H1 (cell line): Measurements from ENCODE around the gene PARP15. TPM values are rescaled to one million over a fixed set of nuclear protein-coding genes. Genes with fewer than 3 reads are reported as not detected.

Source experiments
- ZNF274 ChIP-seq: IDR thresholded peaks from 2 replicates; pipeline ENCODE4 v1.7.0; 2012; ENCODE audit warnings: low read length, borderline replicate concordance; ENCODE audit errors: extremely low read depth
- polyA plus RNA-seq, 7 experiments: library from polyadenylated mRNA; depleted of rRNA in 3 of 7; stranded (reverse) in 5 of 7; unstranded in 2 of 7; fragments of >200 nt in 5 of 7; fragments of 200-250 nt in 2 of 7; gene quantifications; 1 replicate in 5 of 7; 2 replicates in 1 of 7; 4 replicates in 1 of 7; pipeline versions ENCODE4 v1.2.1 to v1.2.3, GENCODE V29; 2011 to 2013; ENCODE audit warnings: missing spikeins in 2 of 7, mixed read lengths in 2 of 7
- total RNA-seq: library from RNA; stranded (reverse); fragmentation: NEBNext Ultra II Directional; extraction: Animal tissue kit (Norgen Biotek cat#: 25700); gene quantifications from 2 replicates; pipeline ENCODE4 v1.2.1, GENCODE V29; 2021

The PARP15 gene
- total and polyA plus RNA-seq, 2 of the 8 experiments (the other 6 are each of a cell fraction or from before 2014, with no cell fraction given), result 0.37 to 0.45 TPM

GRCh38 chr3:122660297-122660974, 83.0 kb downstream of the PARP15 start (continued):
- no peak for TF ChIP-seq ZNF274
